ENCODE results near the gene PPP1CA. TPM values are rescaled to one million over a fixed set of nuclear protein-coding genes. Genes with fewer than 3 reads are reported as not detected.

Gene PPP1CA
- total and polyA plus RNA-seq, 4 experiments from 2014 or later, result 159 to 774 (median 318) TPM

DNA sequence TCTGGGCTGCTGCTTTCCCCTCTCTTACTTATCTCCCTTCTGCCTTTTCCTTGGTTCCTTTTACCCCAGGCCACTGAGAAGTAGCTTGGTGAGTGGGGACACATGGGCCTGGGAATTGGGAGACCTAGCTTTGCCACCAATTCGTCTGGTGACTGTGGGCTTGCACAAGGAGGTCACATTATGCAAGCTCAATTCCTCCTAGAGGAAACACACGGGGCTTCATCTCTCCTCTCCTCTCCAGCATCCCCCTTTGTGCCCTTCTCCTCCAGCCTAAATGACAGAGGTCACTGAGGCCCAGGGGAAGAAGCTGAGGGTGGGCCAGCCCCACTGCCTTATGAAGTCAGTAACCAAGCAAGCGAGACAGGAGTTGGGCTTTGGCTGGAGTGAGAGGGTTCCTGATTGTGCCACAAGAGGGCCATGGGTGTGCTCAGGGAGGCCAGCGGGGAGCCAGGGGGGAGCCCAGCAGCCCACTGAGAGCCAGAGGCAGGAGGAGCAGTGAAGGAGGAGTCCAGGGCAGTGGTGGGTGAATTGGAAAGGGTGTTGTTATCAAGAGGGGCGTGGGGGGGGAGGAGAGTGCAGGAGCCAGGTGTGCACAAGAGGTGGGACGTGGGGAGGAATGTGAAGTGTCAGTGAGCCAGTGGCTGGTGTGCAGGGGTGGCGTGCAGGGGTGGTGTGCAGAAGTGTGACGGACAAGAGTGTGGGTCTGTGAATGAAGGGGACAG lies 30.3 kb downstream of the PPP1CA start:
- Histone ChIP-seq H3K4me1 (ENCODE audit: insufficient read depth, low read length) (peaks cover 68% of the 10 kb centered on the region), H3K4me3 (ENCODE audit: low read length in 2 of 2) (peak overlapping the region in 1 of 2 donors; percentile 38), H3K36me3 (ENCODE audit: insufficient read depth, low read length) (no peaks in the 10 kb centered on the region), H3K27ac (ENCODE audit: low read depth, low read length) (peak overlapping the region; percentile 25), H3K27me3 (ENCODE audit: insufficient read depth, low read length) (no peaks in the 10 kb centered on the region), H3K9me3 (ENCODE audit: control insufficient read depth in 1 of 2, low read length in 2 of 2) (no peaks in the 10 kb centered on the region)
- Mint-ChIP-seq H3K27ac (peak overlapping the region; percentile 89 to 94 (median 92)), H3K27me3 (peaks cover 4% of the 10 kb centered on the region in 2 donors), H3K4me1 (peaks cover 47 to 77% (median 58%) of the 10 kb centered on the region in 4 donors), H3K9me3 (peaks cover 0 to 2% (median 0%) of the 10 kb centered on the region in 8 donors), H3K4me3 (peak overlapping the region; percentile 84 to 97 (median 90)), H3K36me3 (peaks cover 0 to 12% of the 10 kb centered on the region in 2 donors)
- ChIA-PET CTCF (ENCODE audit: partially characterized antibody) (interaction anchor here (0.8 to 24.8 kb wide), 7 partner anchors 10 to 103 kb away, joined by 3 to 1065 read pairs (median 4); partner anchors contain the start of genes POLD4 and RAD9A), POLR2A (ENCODE audit: partially characterized antibody) (interaction anchor here (0.9 to 19.7 kb wide), 12 partner anchors 8 to 130 kb away, joined by 3 to 449 read pairs (median 5); partner anchors contain the start of genes AIP, POLD4, PPP1CA and RAD9A)
- intact Hi-C loops (cut with micrococcal nuclease), result loop anchor here (5.0 kb wide), 1 partner anchor 104 kb away; the partner anchor contains the start of gene GRK2
- DNase-seq, result peak in 2 of 5 donors; percentile 37 to 51

DNA sequence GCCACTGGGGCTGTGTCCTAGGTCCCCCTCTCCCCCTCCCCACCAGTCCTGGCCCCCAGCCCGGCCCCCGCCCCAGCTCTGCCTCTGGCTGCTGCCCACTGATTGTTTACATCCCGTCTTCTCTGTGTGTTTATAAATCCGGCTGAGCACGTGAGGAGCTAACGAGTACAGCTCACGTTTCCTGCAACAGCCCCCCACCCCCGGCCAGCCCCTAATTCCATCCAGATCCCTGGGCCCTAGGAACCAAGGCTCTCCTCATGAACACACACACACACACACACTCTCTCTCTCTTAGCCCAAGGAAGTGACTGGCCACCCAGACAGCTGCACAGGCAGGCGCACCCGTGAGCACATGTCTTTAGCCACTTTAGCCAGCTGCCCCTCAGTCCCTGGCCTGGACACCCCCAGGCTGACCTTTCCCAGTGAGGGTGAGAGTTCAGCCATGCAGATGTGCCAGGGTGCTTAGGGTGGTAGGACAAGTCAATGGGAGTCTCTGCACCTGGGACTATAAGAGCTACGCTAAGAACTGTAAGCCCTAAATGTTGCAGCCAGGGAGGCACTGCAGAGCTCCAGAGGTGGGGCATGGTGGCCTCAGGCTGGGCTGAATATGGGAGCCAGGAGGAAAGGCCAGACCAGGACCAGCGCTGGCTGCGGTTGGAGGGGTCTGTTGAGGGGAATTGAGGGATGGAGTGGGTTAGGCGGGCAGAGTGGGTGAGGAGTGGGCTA lies 31.1 kb downstream of the PPP1CA start:
- peak overlapping the region; percentile 25 for H3K27ac ChIP-seq (ENCODE audit: low read depth, low read length)
- CTCF ChIA-PET (ENCODE audit: partially characterized antibody), result interaction anchor here (0.8 to 24.8 kb wide), 6 partner anchors 11 to 104 kb away, joined by 3 to 1065 read pairs (median 6); partner anchors contain the start of genes POLD4 and RAD9A
- no peak overlapping the region for H3K4me3 ChIP-seq (ENCODE audit: low read length in 2 of 2)
- peak in 1 of 5 donors; percentile 12 for DNase-seq
- Mint-ChIP-seq H3K36me3 (peaks cover 4 to 12% of the 10 kb centered on the region in 2 donors), H3K27ac (peak overlapping the region in 6 of 7 donors; percentile 68 to 94 (median 83)), H3K9me3 (peaks cover 0 to 2% (median 0%) of the 10 kb centered on the region in 8 donors), H3K27me3 (peaks cover 4% of the 10 kb centered on the region in 2 donors), H3K4me3 (peak overlapping the region; percentile 15 to 97 (median 74)), H3K4me1 (peaks cover 54 to 77% (median 63%) of the 10 kb centered on the region in 4 donors)
- intact Hi-C loops (cut with micrococcal nuclease), result loop anchor here (5.0 kb wide), 1 partner anchor 103 kb away; the partner anchor contains the start of gene GRK2
- H3K9me3 ChIP-seq (ENCODE audit: control insufficient read depth in 1 of 2, low read length in 2 of 2), result no peaks in the 10 kb centered on the region
- H3K4me1 ChIP-seq (ENCODE audit: insufficient read depth, low read length), result peaks cover 66% of the 10 kb centered on the region
- POLR2A ChIA-PET (ENCODE audit: partially characterized antibody), result interaction anchor here (0.9 to 19.7 kb wide), 10 partner anchors 7 to 131 kb away, joined by 3 to 449 read pairs (median 6); partner anchors contain the start of genes POLD4, PPP1CA, RAD9A and SSH3
- no peaks in the 10 kb centered on the region for H3K27me3 ChIP-seq (ENCODE audit: insufficient read depth, low read length)
- H3K36me3 ChIP-seq (ENCODE audit: insufficient read depth, low read length), result no peaks in the 10 kb centered on the region

DNA sequence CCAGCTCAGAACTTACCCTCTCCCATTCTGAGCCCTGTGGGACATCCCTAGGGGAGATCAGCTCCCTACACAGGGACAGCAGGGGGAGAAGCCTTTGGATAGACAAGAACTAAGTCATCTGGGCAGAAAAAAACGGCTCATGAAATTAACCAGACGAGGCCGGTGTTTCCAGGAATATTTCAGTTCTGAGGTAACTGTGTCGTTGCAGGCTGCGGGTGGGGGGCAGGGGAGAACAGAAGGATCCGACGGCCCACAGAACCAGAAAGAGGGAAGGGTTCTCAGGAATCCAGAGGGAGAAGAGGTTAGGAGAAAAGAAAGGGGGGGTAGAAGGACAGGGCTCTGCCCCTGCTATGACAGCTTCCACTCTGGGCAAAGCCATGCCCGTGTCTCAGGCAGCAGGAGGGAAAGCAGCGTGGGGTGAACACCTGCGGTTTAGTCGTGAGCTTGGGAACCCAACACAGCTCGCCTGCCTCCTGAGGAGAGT lies 31.8 kb downstream of the PPP1CA start:
- peaks cover 59 to 80% (median 68%) of the 10 kb centered on the region in 4 donors for H3K4me1 Mint-ChIP-seq
- Histone ChIP-seq H3K4me3 (ENCODE audit: low read length in 2 of 2) (no peak overlapping the region), H3K9me3 (ENCODE audit: control insufficient read depth in 1 of 2, low read length in 2 of 2) (no peaks in the 10 kb centered on the region), H3K36me3 (ENCODE audit: insufficient read depth, low read length) (no peaks in the 10 kb centered on the region), H3K27me3 (ENCODE audit: insufficient read depth, low read length) (no peaks in the 10 kb centered on the region), H3K27ac (ENCODE audit: low read depth, low read length) (peak overlapping the region; percentile 24), H3K4me1 (ENCODE audit: insufficient read depth, low read length) (peaks cover 70% of the 10 kb centered on the region)
- no peak for DNase-seq
- CTCF ChIA-PET (ENCODE audit: partially characterized antibody), result interaction anchor here (0.7 to 24.8 kb wide), 6 partner anchors 12 to 239 kb away, joined by 3 to 1065 read pairs (median 6); partner anchors contain the start of genes POLD4, PPP1CA and RAD9A
- POLR2A ChIA-PET (ENCODE audit: partially characterized antibody), result interaction anchor here (1.0 to 19.7 kb wide), 9 partner anchors 7 to 130 kb away, joined by 3 to 449 read pairs (median 6); partner anchors contain the start of genes POLD4, PPP1CA, RAD9A and SSH3
- peak overlapping the region; percentile 67 to 94 (median 77) for H3K27ac Mint-ChIP-seq
- peaks cover 5 to 12% of the 10 kb centered on the region in 2 donors for H3K36me3 Mint-ChIP-seq
- H3K27me3 Mint-ChIP-seq, result peaks cover 4% of the 10 kb centered on the region in 2 donors
- peak overlapping the region in 7 of 8 donors; percentile 21 to 97 (median 41) for H3K4me3 Mint-ChIP-seq
- H3K9me3 Mint-ChIP-seq, result peaks cover 0 to 2% (median 0%) of the 10 kb centered on the region in 8 donors
- intact Hi-C loops (cut with micrococcal nuclease), result loop anchor here (5.0 kb wide), 1 partner anchor 103 kb away; the partner anchor contains the start of gene GRK2

DNA sequence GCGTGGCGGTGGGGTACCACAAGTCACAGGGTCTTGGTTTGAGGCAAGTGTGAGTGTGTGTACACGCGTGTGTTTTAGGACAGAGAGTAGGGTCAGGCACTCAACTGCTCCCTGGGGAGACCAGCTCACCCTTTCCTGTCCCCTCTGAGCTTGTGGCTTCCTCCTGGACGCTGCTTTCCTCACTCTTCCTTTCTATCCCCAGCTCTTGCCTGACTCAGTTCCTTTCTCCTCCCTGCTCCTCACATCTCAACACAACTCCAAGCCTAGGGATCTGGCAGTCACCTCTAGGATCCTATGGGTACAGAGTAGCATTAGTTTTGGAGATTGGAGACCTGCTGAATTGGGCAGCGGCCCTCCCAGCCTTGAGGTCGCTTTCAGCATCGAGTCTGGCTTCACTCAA lies 32.4 kb downstream of the PPP1CA start:
- Histone ChIP-seq H3K4me3 (ENCODE audit: low read length in 2 of 2) (no peak overlapping the region), H3K9me3 (ENCODE audit: control insufficient read depth in 1 of 2, low read length in 2 of 2) (no peaks in the 10 kb centered on the region), H3K27me3 (ENCODE audit: insufficient read depth, low read length) (no peaks in the 10 kb centered on the region), H3K27ac (ENCODE audit: low read depth, low read length) (peak overlapping the region; percentile 24), H3K36me3 (ENCODE audit: insufficient read depth, low read length) (no peaks in the 10 kb centered on the region), H3K4me1 (ENCODE audit: insufficient read depth, low read length) (peaks cover 70% of the 10 kb centered on the region)
- ChIA-PET CTCF (ENCODE audit: partially characterized antibody) (interaction anchor here (0.7 to 24.8 kb wide), 4 partner anchors 12 to 239 kb away, joined by 3 to 1065 read pairs (median 28); partner anchors contain the start of genes POLD4 and PPP1CA), POLR2A (ENCODE audit: partially characterized antibody) (interaction anchor here (1.0 to 19.7 kb wide), 5 partner anchors 12 to 129 kb away, joined by 3 to 449 read pairs (median 6); partner anchors contain the start of genes POLD4 and RAD9A)
- intact Hi-C loops (cut with micrococcal nuclease), result no loop called here
- no peak for DNase-seq
- Mint-ChIP-seq H3K27ac (peak overlapping the region; percentile 23 to 94 (median 88)), H3K4me1 (peaks cover 60 to 80% (median 69%) of the 10 kb centered on the region in 4 donors), H3K9me3 (peaks cover 0 to 2% (median 0%) of the 10 kb centered on the region in 8 donors), H3K27me3 (peaks cover 4% of the 10 kb centered on the region in 2 donors), H3K4me3 (peak overlapping the region in 5 of 8 donors; percentile 30 to 97 (median 49)), H3K36me3 (peaks cover 11 to 14% of the 10 kb centered on the region in 2 donors)

DNA sequence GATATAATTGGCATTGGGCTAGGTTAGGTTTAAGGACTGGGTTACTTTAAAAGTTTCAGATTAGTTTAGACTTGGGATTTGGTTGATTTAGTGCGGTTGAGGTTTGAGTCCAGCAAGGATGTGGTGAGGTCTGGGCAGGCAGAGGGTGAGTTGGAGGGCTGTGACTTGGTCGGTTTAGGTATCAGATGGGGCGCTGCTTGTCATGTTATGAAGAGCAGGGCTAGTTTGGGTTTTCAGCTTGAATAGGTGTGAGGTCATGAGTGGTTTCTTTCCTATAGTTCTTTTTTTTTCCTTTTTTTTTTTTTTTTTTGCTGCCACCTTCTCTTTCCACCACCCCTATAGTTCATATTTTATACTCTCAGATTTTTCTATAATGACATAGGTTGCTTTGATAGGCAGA lies 33.0 kb downstream of the PPP1CA start:
- DNase-seq, result peak in 2 of 5 donors; percentile 29 to 51
- Mint-ChIP-seq H3K27ac (peak overlapping the region in 6 of 7 donors; percentile 24 to 94 (median 90)), H3K4me1 (peaks cover 61 to 80% (median 71%) of the 10 kb centered on the region in 4 donors), H3K27me3 (peaks cover 0 to 2% of the 10 kb centered on the region in 2 donors), H3K4me3 (peak overlapping the region in 7 of 8 donors; percentile 6 to 55 (median 21)), H3K9me3 (peaks cover 0 to 2% (median 0%) of the 10 kb centered on the region in 8 donors), H3K36me3 (peaks cover 11 to 12% of the 10 kb centered on the region in 2 donors)
- H3K27me3 ChIP-seq (ENCODE audit: insufficient read depth, low read length), result no peaks in the 10 kb centered on the region
- no peak overlapping the region for H3K4me3 ChIP-seq (ENCODE audit: low read length in 2 of 2)
- intact Hi-C loops (cut with micrococcal nuclease), result no loop called here
- no peaks in the 10 kb centered on the region for H3K36me3 ChIP-seq (ENCODE audit: insufficient read depth, low read length)
- no peaks in the 10 kb centered on the region for H3K9me3 ChIP-seq (ENCODE audit: control insufficient read depth in 1 of 2, low read length in 2 of 2)
- peaks cover 71% of the 10 kb centered on the region for H3K4me1 ChIP-seq (ENCODE audit: insufficient read depth, low read length)
- no peak overlapping the region for H3K27ac ChIP-seq (ENCODE audit: low read depth, low read length)
- ChIA-PET CTCF (ENCODE audit: partially characterized antibody) (interaction anchor here (4.1 to 24.8 kb wide), 2 partner anchors 11 to 13 kb away, joined by 53 to 1065 read pairs; partner anchors contain the start of gene POLD4), POLR2A (ENCODE audit: partially characterized antibody) (interaction anchor here (2.0 to 19.7 kb wide), 2 partner anchors 14 to 129 kb away, joined by 6 to 449 read pairs; partner anchors contain the start of gene POLD4)

DNA sequence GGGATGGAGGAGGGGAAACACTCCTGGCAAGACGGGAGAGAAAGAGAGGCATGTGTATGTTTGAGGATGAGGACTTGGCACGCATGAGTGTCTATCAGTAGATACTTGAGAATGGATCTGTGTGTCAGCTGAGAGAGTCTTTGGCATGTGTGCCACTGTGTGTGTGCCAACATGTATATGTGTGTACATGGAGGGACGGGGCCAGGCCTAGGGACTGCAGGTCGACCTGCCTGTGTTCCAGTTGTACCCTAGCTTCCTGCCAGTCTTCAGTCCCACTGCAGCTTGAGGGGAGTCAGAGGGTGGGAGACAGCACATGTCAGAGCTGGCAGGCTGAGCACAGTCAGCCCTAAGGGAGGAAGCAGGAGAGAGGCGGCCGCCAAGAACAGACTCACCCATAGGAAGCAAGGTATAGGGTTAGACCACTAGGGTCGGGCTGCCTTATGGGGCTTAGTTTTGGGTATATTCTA lies 33.9 kb downstream of the PPP1CA start:
- Mint-ChIP-seq H3K4me3 (peak overlapping the region in 4 of 8 donors; percentile 7 to 55 (median 40)), H3K36me3 (peaks cover 10 to 11% of the 10 kb centered on the region in 2 donors), H3K9me3 (no peaks in the 10 kb centered on the region), H3K27ac (peak overlapping the region in 6 of 7 donors; percentile 44 to 94 (median 68)), H3K4me1 (peaks cover 62 to 84% (median 76%) of the 10 kb centered on the region in 4 donors), H3K27me3 (peaks cover 0 to 2% of the 10 kb centered on the region in 2 donors)
- no peaks in the 10 kb centered on the region for H3K9me3 ChIP-seq (ENCODE audit: control insufficient read depth in 1 of 2, low read length in 2 of 2)
- DNase-seq, result no peak
- CTCF ChIA-PET (ENCODE audit: partially characterized antibody), result interaction anchor here (0.7 to 1.1 kb wide), 2 partner anchors 16 to 22 kb away, joined by 3 to 4 read pairs; no protein-coding TSS in a partner anchor
- H3K27me3 ChIP-seq (ENCODE audit: insufficient read depth, low read length), result no peaks in the 10 kb centered on the region
- H3K36me3 ChIP-seq (ENCODE audit: insufficient read depth, low read length), result no peaks in the 10 kb centered on the region
- no peak overlapping the region for H3K4me3 ChIP-seq (ENCODE audit: low read length in 2 of 2)
- no peak overlapping the region for H3K27ac ChIP-seq (ENCODE audit: low read depth, low read length)
- POLR2A ChIA-PET (ENCODE audit: partially characterized antibody), result interaction anchor here (1.2 kb wide), 1 partner anchor 15 kb away, joined by 4 read pairs; no protein-coding TSS in a partner anchor
- intact Hi-C loops (cut with micrococcal nuclease), result no loop called here
- peaks cover 72% of the 10 kb centered on the region for H3K4me1 ChIP-seq (ENCODE audit: insufficient read depth, low read length)

Measured in CD4-positive, alpha-beta memory T cell (primary cell).